Measurements from ENCODE around the gene INAVA.

The INAVA gene, protein sequence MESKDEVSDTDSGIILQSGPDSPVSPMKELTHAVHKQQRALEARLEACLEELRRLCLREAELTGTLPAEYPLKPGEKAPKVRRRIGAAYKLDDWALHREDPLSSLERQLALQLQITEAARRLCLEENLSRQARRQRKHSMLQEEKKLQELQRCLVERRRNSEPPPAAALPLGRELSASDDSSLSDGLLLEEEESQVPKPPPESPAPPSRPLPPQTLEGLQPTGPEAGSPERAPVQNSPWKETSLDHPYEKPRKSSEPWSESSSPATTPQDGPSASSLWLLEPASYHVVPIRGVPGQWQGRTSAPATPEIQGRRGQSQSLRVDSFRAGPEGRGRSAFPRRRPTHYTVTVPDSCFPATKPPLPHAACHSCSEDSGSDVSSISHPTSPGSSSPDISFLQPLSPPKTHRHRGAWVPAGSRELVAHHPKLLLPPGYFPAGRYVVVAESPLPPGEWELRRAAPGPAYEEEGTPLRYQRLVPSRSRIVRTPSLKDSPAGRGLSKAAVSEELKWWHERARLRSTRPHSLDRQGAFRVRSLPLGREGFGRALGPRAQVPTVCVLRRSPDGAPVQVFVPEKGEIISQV

GRCh38 chr1:200894712-200895442 lies at the start of gene INAVA:
TSS of gene INAVA (plus strand) at chr1:200894900. CDS start at chr1:200898401, 3,501 bp downstream.
- DNase-seq, result no peak

DNA sequence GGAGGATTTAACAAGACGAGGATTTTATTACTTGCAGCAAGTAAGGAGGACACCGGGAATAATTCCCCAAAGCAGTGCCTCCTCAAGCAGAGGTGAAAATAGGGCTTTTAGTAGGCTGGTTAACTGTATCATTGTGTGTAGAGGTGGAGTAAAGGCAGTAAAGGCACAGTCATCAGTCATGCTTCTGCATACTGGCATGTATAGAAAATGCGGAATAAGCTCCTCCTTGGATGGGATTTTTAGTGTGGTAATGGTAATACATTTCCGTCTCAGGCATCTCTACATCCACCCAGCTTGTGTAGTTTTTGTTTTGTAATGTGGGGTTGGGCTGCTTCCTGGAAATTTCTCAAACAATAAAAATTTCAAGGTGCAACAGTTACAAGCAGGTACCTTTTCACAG lies 49.3 kb upstream of the INAVA start:
- no peak for DNase-seq

DNA sequence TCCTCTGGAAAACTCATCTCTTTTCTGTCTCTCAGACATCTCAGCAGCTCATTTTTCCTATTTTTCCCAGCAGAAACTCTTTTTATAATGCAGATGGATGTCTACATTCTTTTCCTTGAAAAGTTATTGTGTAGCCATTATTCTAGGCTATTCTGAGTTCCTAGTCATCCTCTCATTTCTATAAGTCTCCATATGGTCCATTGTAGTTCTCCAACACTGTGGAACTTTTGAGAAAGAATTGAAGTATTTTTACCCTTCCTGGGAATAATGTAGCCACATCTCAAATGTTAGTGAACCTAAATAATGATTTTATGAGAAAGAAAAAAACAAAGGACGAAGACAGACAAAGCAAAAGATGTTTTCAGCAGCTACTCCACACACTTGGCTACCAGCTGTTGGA lies 48.3 kb upstream of the INAVA start:
- no peak for DNase-seq

DNA sequence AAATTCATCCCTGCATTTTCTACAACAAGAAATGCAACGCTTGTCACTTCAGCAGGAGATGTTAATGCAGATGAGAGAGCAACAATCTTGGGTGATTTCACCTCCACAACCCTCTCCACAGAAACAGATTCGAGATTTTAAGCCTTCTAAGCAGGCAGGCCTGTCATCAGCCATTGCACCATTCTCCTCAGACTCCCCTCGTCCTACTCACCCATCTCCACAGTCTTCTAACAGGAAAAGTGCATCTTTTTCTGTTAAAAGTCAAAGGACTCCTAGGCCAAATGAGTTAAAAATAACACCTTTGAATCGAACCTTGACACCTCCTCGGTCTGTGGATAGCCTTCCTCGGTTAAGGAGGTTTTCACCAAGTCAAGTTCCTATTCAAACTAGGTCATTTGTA lies 45.3 kb upstream of the INAVA start:
- DNase-seq, result no peak

DNA sequence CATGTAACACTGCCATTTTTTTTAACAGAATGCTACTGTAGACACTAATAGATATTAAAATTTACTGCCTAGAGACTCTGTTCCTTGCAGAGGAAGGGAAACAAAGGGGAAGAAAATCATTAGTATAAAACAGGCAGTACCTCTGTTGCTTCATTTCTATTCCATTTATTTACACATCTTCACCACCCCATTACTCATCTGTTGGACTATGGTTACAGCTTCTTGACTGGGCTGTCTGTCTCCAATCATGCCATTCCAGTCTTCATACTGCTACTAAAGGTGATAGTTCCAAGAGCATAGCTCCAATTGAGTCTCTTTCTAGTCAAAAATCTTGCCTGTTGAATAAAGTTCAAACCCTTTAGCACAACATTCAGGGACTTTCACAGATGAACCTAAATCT lies 44.1 kb upstream of the INAVA start:
- no peak for DNase-seq

DNA sequence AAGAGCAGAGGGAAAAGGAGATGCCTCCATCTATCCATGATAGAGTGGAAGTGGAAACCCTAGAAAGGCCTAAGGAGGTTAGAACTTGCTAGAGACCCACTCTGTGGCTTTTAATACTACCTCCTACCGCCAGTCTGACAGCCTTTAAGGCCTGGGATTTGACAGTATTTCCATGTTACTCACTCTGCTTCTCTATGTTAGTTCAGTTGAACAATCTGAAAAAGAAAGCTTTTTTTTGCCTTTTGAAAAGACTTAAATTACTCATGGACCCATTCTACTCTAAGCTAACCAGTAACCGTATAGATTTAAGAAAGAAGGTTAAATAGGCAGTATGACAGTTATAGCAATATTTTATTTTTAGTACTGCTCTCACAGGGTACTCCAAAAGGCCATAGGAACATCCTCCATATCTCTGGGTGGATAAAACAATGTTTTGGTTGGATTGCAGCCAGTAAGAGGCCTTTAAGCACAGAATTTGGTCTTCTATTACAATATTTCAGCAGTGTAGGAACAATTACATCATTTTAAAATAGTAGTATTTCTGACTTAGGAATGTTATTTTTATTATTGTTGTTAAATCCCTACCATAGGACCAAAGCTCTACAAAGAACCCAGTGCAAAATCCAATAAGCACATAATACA lies 37.9 kb upstream of the INAVA start:
- DNase-seq, result no peak

DNA sequence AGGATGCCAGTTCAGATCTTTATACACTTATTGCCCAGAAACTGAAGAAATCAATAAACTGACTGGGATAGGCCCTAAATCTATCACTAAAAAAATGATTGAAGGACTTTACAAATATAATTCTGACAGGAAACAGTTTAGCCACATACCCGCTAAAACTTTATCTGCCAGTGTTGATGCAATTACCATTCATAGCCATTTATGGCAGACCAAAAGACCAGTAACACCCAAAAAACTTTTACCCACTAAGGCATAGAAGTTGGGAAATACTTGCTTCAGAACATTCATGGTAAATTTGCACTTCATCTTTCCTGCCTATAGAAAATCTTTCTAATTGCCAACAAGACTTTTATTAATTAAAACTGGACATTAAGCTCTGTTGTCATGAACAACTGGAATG lies 36.9 kb upstream of the INAVA start:
- no peak for DNase-seq

DNA sequence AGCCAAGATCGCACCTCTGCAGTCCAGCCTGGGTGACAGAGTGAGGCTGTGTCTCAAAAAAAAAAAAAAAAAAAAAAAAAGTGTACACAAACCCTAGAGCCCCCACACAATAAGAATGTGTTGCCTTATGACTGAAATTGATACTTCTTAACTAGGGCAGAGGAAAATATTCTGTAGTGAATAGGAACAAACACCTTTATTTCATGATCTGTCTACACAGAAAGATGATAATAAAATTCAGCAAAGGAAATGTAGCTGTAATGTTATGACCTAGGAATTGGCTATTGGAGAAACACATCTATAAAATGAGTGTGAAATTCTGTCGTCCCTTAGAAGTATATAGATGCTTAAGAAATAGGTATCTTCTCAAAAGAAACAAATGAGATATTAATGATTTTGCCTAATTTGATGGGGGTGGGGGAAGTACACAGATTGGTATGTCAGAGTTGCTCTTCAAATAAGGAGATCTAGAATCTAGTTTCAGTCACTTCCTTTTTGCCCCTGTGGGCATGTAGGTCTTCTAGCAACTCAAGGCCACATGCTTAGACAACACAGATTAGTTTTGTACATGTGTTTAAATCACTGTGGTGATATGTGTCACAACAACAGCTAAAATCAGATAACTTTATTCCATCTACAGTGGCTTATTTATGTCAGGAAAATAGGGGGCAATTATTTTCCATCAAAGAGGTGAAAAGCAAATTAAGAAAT lies 32.6 kb upstream of the INAVA start:
- no peak for DNase-seq

GRCh38 chr1:200862713-200863415 lies 31.8 kb upstream of the INAVA start:
- DNase-seq, result no peak

DNA sequence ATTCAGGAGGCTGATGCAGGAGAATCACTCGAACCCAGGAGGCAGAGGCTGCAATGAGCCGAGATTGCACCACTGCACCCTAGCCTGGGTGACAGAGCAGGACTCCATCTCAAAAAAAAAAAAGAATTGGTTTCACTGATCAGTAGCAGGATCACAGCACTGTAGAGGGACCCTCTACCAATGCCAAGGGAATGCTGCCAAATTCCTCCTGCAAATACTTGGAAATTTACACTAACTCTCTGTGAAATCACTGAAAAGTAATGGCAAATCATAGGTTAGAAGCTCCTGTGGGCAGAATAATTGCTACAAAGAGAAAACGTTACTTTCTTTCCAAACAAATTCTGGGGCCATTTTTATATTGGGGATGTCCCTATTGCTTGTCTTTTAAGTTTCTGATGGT lies 28.6 kb upstream of the INAVA start:
- DNase-seq, result no peak

GRCh38 chr1:200866521-200866920 lies 28.2 kb upstream of the INAVA start:
- no peak for DNase-seq

DNA sequence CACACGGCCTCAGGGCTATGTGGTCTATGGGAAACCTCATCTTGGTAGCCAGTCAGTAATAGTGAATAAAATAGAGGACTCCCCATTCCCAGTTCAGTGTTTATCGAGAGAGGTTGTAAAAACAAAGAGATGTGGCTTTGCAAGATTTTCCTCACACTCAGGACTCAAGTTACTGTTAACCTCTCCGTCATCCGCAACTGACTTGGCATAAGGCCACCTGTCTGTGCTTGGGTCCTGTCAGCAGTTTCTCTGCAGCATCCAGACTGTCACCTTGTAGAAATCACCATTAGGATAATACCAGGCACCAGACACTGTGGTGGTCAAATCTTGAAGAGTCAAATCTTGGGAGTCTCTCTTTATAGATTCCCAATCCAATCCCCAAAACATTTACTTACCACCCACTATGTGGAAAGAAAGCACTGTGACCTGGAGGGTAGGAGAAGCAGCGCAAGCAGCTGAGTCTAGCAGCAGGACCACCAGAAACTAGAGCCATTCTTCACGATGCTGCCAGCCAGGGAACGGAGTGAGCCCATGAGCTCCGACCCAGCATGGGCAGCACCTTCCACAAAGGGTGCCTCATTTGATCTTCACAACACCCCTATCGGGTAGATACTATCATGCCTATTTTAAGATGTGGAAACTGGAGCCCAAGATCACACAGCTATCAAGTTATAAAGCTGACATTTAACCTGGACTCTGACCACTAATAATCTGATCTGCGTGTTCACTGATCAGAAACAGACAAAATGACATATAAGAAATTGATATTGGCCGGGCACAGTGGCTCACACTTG lies 27.5 kb upstream of the INAVA start:
- DNase-seq, result no peak

DNA sequence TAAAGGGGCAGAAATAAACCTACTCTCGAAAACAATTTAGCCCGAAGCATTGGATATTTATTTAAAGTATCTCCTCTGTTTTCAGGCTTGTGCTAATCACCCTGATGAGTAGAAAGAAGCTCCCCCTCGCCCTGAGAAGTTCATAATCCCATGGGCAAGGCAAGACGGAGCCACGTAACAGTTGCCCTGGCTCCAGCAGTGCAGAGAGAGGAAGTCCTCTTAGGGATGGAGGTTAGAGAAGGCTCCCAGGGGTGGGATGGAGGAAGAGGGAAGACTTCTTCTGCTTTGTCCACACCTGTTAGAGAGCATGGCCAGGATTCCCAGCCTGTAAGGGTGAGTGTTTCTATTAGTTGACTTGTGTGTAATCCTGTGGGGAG lies 25.3 kb upstream of the INAVA start:
- no peak for DNase-seq

- DNase-seq, result no peak
Observed at GRCh38 chr1:200869753-200870391, 24.8 kb upstream of the INAVA start.

DNA sequence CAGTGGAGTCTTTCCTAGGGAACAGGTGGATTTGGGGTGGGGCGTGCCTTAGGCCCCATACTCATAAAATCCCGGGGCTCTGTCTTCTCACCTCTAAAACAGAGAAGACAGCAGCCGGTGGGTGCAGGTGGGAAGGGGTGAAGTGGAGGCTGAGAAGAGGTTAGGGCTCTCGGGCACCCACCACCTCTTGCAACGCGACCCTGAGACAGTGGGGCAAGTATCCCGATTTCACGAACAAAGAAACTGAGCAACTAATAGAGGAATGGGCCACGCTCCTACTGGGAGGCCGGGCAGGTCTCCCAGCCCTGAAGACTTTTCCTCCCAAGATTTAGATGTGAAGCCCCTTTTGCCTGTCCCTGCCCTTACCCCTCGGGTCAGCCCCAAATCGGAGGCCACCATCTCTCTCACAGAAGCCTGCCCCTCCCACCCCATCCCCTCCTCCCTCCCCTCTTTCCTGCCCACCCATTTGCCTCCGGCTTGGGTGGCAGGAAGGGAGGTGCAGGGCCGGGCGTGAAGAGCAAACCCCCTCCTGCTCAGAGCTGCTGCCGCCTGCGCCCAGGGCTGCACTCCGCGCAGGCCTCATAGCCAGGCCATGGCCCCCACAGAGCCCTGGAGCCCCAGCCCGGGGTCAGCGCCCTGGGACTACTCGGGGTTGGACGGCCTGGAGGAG lies 22.1 kb upstream of the INAVA start, which contains the start of gene GPR25:
GPR25 (plus strand) TSS at position 536 of the 670 bp plus-strand sequence; CDS start at position 593, 57 bp downstream.
- DNase-seq, result no peak

DNA sequence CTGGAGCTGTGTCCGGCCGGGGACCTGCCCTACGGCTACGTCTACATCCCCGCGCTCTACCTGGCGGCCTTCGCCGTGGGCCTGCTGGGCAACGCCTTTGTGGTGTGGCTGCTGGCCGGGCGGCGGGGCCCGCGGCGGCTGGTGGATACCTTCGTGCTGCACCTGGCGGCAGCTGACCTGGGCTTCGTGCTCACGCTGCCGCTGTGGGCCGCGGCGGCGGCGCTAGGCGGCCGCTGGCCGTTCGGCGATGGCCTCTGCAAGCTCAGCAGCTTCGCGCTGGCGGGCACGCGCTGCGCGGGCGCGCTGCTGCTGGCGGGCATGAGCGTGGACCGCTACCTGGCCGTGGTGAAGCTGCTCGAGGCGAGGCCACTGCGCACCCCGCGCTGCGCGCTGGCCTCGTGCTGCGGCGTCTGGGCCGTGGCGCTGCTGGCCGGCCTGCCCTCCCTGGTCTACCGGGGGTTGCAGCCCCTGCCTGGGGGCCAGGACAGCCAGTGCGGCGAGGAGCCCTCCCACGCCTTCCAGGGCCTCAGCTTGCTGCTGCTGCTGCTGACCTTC lies 21.5 kb upstream of the INAVA start:
- DNase-seq, result no peak

DNA sequence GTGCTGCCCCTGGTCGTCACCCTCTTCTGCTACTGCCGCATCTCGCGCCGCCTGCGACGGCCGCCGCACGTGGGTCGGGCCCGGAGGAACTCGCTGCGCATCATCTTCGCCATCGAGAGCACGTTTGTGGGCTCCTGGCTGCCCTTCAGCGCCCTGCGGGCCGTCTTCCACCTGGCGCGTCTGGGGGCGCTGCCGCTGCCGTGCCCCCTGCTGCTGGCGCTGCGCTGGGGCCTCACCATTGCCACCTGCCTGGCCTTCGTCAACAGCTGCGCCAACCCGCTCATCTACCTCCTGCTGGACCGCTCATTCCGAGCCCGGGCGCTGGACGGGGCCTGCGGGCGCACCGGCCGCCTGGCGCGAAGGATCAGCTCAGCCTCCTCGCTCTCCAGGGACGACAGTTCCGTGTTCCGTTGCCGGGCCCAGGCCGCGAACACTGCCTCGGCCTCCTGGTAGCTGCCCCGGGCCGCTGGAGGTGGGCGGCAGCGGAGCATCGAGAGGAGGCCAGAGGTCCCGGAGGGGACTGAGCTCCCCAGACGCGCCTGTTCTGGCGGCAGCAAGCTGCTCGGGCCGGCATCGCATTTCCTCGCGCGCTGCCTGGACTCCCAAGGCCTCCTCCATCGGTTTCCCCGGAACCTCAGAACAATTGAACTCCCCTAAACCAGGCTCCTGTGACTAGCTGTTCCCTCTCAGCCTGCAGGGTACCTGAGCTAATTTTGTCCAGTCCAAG lies 20.9 kb upstream of the INAVA start:
- no peak for DNase-seq

DNA sequence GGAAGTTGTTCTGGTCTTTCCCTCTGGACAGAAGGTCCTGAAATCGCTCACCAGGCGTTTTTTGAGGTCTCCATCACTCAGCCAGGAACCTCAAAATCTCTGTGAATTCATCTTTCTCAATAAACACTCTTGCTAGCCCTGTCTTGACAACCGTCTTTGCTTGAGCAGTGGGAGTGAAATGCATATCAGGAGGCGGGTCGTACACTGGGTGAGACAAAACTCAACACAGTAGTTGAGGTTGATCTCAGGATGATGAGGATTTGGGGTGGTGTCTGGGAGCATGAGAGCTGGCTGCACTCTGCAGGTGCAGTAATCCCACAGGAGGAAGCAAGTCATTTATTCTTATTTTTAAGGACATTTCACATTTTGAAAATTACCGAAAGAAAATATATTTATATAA lies 20.0 kb upstream of the INAVA start:
- no peak for DNase-seq

- no peak for DNase-seq
Observed at GRCh38 chr1:200875416-200875815, 19.3 kb upstream of the INAVA start.
